Fibroblast of lung (primary cell): ENCODE results near the gene LCE4A. TPM values are rescaled to one million over a fixed set of nuclear protein-coding genes. Genes with fewer than 3 reads are reported as not detected.
"Not testable (repeated sequence)": the region's sequence is repeated elsewhere in the genome, so short reads cannot be mapped to it uniquely, and the experiment has no call there.

Source experiments
- DNase-seq, 2 donors: peaks; one replicate each; pipeline versions ENCODE4 v3.0.0 to v3.0.0-alpha.2; 2010; ENCODE audit warnings: low read depth in 2 of 2
- H2AFZ ChIP-seq: 2 replicates; pipeline ENCODE4 v1.5.1; 2012; ENCODE audit warnings: low read length, control low read depth, inconsistent platforms
- H3K27ac ChIP-seq: 2 replicates; pipeline ENCODE4 v1.5.1; 2011; ENCODE audit warnings: low read length, control low read depth; ENCODE audit not compliant: insufficient read depth
- H3K27me3 ChIP-seq: 2 replicates; pipeline ENCODE4 v1.5.1; 2011; ENCODE audit warnings: mild to moderate bottlenecking, low read length; ENCODE audit not compliant: control insufficient read depth, insufficient read depth
- H3K36me3 ChIP-seq: 2 replicates; pipeline ENCODE4 v1.5.1; 2011; ENCODE audit warnings: low read length; ENCODE audit not compliant: control insufficient read depth, insufficient read depth
- H3K4me1 ChIP-seq: 2 replicates; pipeline ENCODE4 v1.5.1; 2011; ENCODE audit warnings: low read length; ENCODE audit not compliant: control insufficient read depth, insufficient read depth; ENCODE audit errors: extremely low read depth
- H3K4me2 ChIP-seq: 2 replicates; pipeline ENCODE4 v1.5.1; 2011; ENCODE audit warnings: low read length, control low read depth; ENCODE audit not compliant: insufficient read depth; ENCODE audit errors: extremely low read depth
- H3K4me3 ChIP-seq, 4 experiments: fragments of 200-600 bp in 1 of 4; sonication (generic) in 1 of 4; replicated peaks in 1 of 4; 2 replicates each; pipeline ENCODE4 v1.5.1; 2011 to 2016; ENCODE audit warnings: low read length in 4 of 4, low read depth in 3 of 4, mild to moderate bottlenecking in 3 of 4, control low read depth in 2 of 4, inconsistent platforms in 1 of 4, mixed read lengths in 1 of 4; ENCODE audit not compliant: insufficient read depth in 1 of 4; ENCODE audit errors: control extremely low read depth in 1 of 4
- H3K79me2 ChIP-seq: 2 replicates; pipeline ENCODE4 v1.5.1; 2012; ENCODE audit warnings: mild to moderate bottlenecking, low read length, inconsistent platforms; ENCODE audit not compliant: control insufficient read depth, insufficient read depth
- H3K9ac ChIP-seq: 2 replicates; pipeline ENCODE4 v1.5.1; 2011; ENCODE audit warnings: mild to moderate bottlenecking, low read length, control low read depth; ENCODE audit not compliant: insufficient read depth
- H3K9me3 ChIP-seq: 2 replicates; pipeline ENCODE4 v1.5.1; 2012; ENCODE audit warnings: low read depth, low read length; ENCODE audit not compliant: control insufficient read depth, insufficient read depth
- H4K20me1 ChIP-seq: 2 replicates; pipeline ENCODE4 v1.5.1; 2011; ENCODE audit warnings: low read length; ENCODE audit not compliant: control insufficient read depth, insufficient read depth; ENCODE audit errors: extremely low read depth
- EZH2 ChIP-seq: IDR thresholded peaks from 2 replicates; pipeline ENCODE4 v1.5.1; 2012; ENCODE audit warnings: low read length, control low read depth, mild to moderate bottlenecking; ENCODE audit errors: missing control alignments
- polyA plus RNA-seq, 2 donors: library from polyadenylated mRNA; depleted of rRNA in 1 of 2; stranded (reverse) in 1 of 2; unstranded in 1 of 2; fragments of >200 nt; gene quantifications; 2 replicates each; pipeline ENCODE4 v1.2.1, GENCODE V29; 2011 to 2012; ENCODE audit warnings: missing spikeins in 1 of 2
- total RNA-seq: library from RNA; depleted of rRNA; stranded (reverse); fragments of >200 nt; gene quantifications from 2 replicates; pipeline ENCODE4 v1.2.1, GENCODE V29; 2014
- TF ChIP-seq, protein P1 (sequence below), 2 donors: IDR thresholded peaks in 1 of 2; conservative IDR thresholded peaks in 1 of 2; 1 replicate in 1 of 2; 2 replicates in 1 of 2; pipeline ENCODE4 v1.5.1; 2011 to 2012; ENCODE audit warnings: low read length in 2 of 2, control low read depth in 1 of 2, inconsistent platforms in 1 of 2, low read depth in 1 of 2, mild to moderate bottlenecking in 1 of 2

Gene LCE4A
- total and polyA plus RNA-seq, 2 donors (not counting 1 experiment from before 2014, with no cell fraction given): not detected

DNA sequence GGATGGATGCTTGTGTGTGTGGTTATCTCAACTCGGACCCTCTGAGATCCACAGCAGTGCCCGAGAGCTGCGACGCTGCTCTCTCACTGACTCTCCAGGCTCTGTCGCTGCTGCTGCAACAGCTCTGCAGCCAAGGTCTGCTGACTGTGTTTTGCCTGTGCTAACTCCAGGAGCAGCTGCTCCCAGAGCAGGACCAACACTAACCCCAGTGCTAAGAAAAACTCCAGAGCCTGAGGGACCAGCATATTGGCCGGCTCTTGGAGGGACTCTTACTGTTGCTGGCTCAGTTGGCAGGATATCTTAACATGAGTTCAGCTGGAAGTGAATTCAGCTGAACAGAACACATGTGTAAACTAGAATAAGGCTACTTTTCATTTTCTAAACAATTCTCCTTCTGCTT lies 28.5 kb upstream of the LCE4A start:
- H3K4me2 ChIP-seq: no peak overlapping the region
- H4K20me1 ChIP-seq: no peaks in the 10 kb centered on the region
- no peaks in the 10 kb centered on the region for H3K4me1 ChIP-seq
- no peaks in the 10 kb centered on the region for H3K36me3 ChIP-seq
- no peaks in the 10 kb centered on the region for H3K79me2 ChIP-seq
- H3K27ac ChIP-seq: no peak overlapping the region
- no peak overlapping the region for H3K9ac ChIP-seq
- no peaks in the 10 kb centered on the region for H3K27me3 ChIP-seq
- DNase-seq: no peak
- no peaks in the 10 kb centered on the region for H3K9me3 ChIP-seq
- H3K4me3 ChIP-seq: no peak overlapping the region
- H2AFZ ChIP-seq: no peak overlapping the region
- TF ChIP-seq, protein P1, sequence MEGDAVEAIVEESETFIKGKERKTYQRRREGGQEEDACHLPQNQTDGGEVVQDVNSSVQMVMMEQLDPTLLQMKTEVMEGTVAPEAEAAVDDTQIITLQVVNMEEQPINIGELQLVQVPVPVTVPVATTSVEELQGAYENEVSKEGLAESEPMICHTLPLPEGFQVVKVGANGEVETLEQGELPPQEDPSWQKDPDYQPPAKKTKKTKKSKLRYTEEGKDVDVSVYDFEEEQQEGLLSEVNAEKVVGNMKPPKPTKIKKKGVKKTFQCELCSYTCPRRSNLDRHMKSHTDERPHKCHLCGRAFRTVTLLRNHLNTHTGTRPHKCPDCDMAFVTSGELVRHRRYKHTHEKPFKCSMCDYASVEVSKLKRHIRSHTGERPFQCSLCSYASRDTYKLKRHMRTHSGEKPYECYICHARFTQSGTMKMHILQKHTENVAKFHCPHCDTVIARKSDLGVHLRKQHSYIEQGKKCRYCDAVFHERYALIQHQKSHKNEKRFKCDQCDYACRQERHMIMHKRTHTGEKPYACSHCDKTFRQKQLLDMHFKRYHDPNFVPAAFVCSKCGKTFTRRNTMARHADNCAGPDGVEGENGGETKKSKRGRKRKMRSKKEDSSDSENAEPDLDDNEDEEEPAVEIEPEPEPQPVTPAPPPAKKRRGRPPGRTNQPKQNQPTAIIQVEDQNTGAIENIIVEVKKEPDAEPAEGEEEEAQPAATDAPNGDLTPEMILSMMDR (conservative IDR thresholded peaks at IDR 0.05 in 1 of 2, IDR thresholded peaks at IDR 0.05 in 1 of 2; ENCODE audit: low read depth in 1 of 2, low read length in 2 of 2): no peak
- no peak for TF ChIP-seq EZH2

DNA sequence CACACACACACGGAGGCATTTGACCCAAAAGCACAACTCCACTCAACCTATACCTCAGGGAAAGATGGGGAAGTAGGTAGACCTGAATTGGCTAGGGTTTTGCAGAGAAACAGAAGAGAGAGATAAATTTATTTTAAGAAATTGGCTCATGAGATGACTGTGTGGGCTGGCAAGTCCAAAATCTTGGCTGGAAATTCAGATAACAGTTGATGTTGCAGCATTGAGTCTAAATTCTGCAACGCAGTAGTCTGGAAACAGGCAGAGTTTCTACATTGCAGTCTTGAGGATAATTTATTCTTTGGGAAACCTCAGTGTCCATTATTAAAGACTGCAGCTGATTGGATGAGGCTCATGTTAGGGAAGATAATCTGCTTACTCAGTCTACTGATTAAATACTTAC lies 26.3 kb upstream of the LCE4A start:
- Histone ChIP-seq H3K4me3 (no peak overlapping the region), H3K27ac (no peak overlapping the region), H4K20me1 (no peaks in the 10 kb centered on the region), H3K9ac (no peak overlapping the region), H2AFZ (no peak overlapping the region), H3K4me2 (no peak overlapping the region), H3K36me3 (no peaks in the 10 kb centered on the region), H3K4me1 (no peaks in the 10 kb centered on the region), H3K79me2 (no peaks in the 10 kb centered on the region), H3K9me3 (no peaks in the 10 kb centered on the region), H3K27me3 (no peaks in the 10 kb centered on the region)
- TF ChIP-seq, protein P1 (conservative IDR thresholded peaks at IDR 0.05 in 1 of 2, IDR thresholded peaks at IDR 0.05 in 1 of 2; ENCODE audit: low read depth in 1 of 2, low read length in 2 of 2): no peak
- no peak for TF ChIP-seq EZH2
- no peak for DNase-seq

DNA sequence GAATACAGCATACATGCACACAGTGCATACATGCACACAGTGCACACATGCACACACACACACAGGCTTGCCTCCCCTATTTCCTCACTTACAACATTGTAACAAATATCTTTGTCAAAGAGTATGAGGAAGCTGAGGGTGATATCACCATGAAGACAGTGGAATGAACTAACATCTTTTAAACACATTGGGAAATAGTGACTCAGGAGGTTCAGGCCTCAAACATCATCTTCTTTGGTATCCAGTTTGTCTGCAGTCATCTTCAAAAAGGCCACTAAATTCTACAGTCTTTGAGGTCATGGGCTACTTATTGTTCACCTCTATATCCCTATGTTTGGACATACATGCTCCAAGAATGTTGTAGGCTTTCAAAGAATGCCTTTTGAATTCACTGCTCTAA lies 24.1 kb upstream of the LCE4A start:
- TF ChIP-seq, protein P1 (conservative IDR thresholded peaks at IDR 0.05 in 1 of 2, IDR thresholded peaks at IDR 0.05 in 1 of 2; ENCODE audit: low read depth in 1 of 2, low read length in 2 of 2): no peak
- no peak for TF ChIP-seq EZH2
- Histone ChIP-seq H3K4me1 (no peaks in the 10 kb centered on the region), H3K27me3 (no peaks in the 10 kb centered on the region), H3K4me3 (no peak overlapping the region), H3K36me3 (no peaks in the 10 kb centered on the region), H4K20me1 (no peaks in the 10 kb centered on the region), H2AFZ (no peak overlapping the region), H3K9ac (no peak overlapping the region), H3K79me2 (no peaks in the 10 kb centered on the region), H3K27ac (no peak overlapping the region), H3K4me2 (no peak overlapping the region), H3K9me3 (no peaks in the 10 kb centered on the region)
- DNase-seq: no peak

DNA sequence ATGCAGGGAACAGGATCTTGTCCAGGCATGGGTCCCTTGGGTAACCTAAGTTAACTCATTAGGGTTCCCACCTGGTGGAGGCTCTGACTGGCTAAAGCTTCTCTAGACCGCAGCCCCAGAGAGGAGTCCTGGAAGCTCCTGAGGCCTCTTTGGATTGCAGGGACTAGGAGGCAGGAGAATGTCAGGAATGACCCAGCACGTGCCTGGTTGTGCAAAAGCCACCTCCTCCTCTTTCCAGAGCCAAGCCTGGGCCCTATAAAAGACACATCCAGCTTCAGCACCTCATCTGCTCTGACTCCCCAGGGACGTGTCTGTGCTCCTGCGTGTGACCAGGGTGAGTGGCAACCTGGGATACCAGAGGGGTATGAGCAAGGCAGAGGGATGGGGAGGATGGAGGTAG lies 22.1 kb upstream of the LCE4A start, which contains the start of gene LCE2B:
Gene LCE2B, plus strand, starts transcription at position 301 of the 400 bp plus-strand sequence. CDS start 721 bp downstream, outside the sequence.
- not testable (repeated sequence) for DNase-seq, H3K9ac ChIP-seq, H4K20me1 ChIP-seq, H3K27me3 ChIP-seq, H3K4me1 ChIP-seq, H3K27ac ChIP-seq, H3K4me2 ChIP-seq, H3K36me3 ChIP-seq, H3K9me3 ChIP-seq, H3K4me3 ChIP-seq, H2AFZ ChIP-seq, H3K79me2 ChIP-seq
